ENCODE measurements around the gene CDK13.

- TF ChIP-seq CTCF (IDR thresholded peaks at IDR 0.05): no peak
- TF ChIP-seq POLR2A (IDR thresholded peaks at IDR 0.05): no peak
- TF ChIP-seq POLR2AphosphoS5 (IDR thresholded peaks at IDR 0.05; ENCODE audit: insufficient read depth in 1 of 2, low read depth in 1 of 2): no peak
These were observed 198.6 kb downstream of the CDK13 start for GRCh38 chr7:40148671-40149070.

Measured in vagina (tissue), 2 donors.